HepG2 (cell line): ENCODE data around the gene PLEKHM2. TPM values are rescaled to one million over a fixed set of nuclear protein-coding genes. Genes with fewer than 3 reads are reported as not detected.

Experiments used
- ATAC-seq: fragments of 200-7000 bp; cut with Tn5 transposase; 3 replicates; pipeline ENCODE4 v1.9.1; 2020; ENCODE audit warnings: mild to moderate bottlenecking, moderate library complexity
- BruUV-seq: library from RNA; stranded (reverse); fragments of 400-500 nt; replicated peaks from 2 replicates; lab custom pipeline; 2021; lab: Mats Ljungman, UMichigan
- CTCF ChIA-PET: fragments of 300-600 bp; formaldehyde crosslinking; extraction: SDS; loops from one replicate; lab custom pipeline; 2021; ENCODE audit warnings: low total read pairs, inconsistent platforms, low intra/inter-chr PET ratio; lab: Yijun Ruan, JAX
- POLR2A ChIA-PET: fragments of 350-600 bp; sonication (Branson Sonifier 250); formaldehyde crosslinking; loops from one replicate; lab custom pipeline; 2020; ENCODE audit warnings: antibody characterized with exemption, inconsistent platforms; lab: Yijun Ruan, JAX
- DNase-seq: peaks from one replicate; pipeline ENCODE4 v3.0.0-alpha.2; 2015; ENCODE audit warnings: low spot score
- FAIRE-seq: peaks from 3 replicates; lab custom pipeline; 2011; peaks lifted over from hg19 to GRCh38; lab: Jason Lieb, UNC
- H2AFZ ChIP-seq: one replicate; pipeline ENCODE4 v1.6.1; 2011; ENCODE audit warnings: low read length, inconsistent platforms
- H3K27ac ChIP-seq: fragments of 300-600 bp; 3 replicates; pipeline ENCODE4 v1.8.0; 2011; ENCODE audit warnings: mixed run types, mild to moderate bottlenecking, mixed read lengths, low read length, inconsistent platforms; ENCODE audit not compliant: insufficient read depth; ENCODE audit errors: extremely low read length
- H3K27me3 ChIP-seq, 2 experiments: fragments of 200-600 bp in 1 of 2; 2 replicates in 1 of 2; 3 replicates in 1 of 2; pipeline versions ENCODE4 v1.6.0 to v1.8.0; 2011; ENCODE audit warnings: low read length in 2 of 2, mild to moderate bottlenecking in 2 of 2, moderate library complexity in 2 of 2, inconsistent platforms in 1 of 2; ENCODE audit not compliant: insufficient read depth in 2 of 2, control insufficient read depth in 1 of 2
- H3K36me3 ChIP-seq, 2 experiments: fragments of 200-600 bp in 1 of 2; replicated peaks in 1 of 2; 2 replicates in 1 of 2; 3 replicates in 1 of 2; pipeline versions ENCODE4 v1.5.1 to v1.8.0; 2011; ENCODE audit warnings: low read length in 2 of 2, inconsistent platforms in 1 of 2; ENCODE audit not compliant: insufficient read depth in 2 of 2, control insufficient read depth in 1 of 2
- H3K4me1 ChIP-seq: 2 replicates; pipeline ENCODE4 v1.5.1; 2012; ENCODE audit warnings: low read length, inconsistent platforms; ENCODE audit not compliant: insufficient read depth
- H3K4me2 ChIP-seq: 2 replicates; pipeline ENCODE4 v1.6.0; 2011; ENCODE audit warnings: low read depth, low read length, inconsistent platforms
- H3K4me3 ChIP-seq, 3 experiments: fragments of 200-600 bp in 1 of 3; sonication (generic), shearing (Covaris generic) in 1 of 3; replicated peaks in 1 of 3; 2 replicates each; pipeline ENCODE4 v1.5.1; 2011 to 2016; ENCODE audit warnings: low read length in 3 of 3, inconsistent platforms in 2 of 3, low read depth in 2 of 3, mild to moderate bottlenecking in 2 of 3, control low read depth in 1 of 3, mixed read lengths in 1 of 3; ENCODE audit not compliant: insufficient read depth in 1 of 3
- H3K79me2 ChIP-seq: one replicate; pipeline ENCODE4 v1.6.1; 2011; ENCODE audit warnings: low read length, inconsistent platforms; ENCODE audit not compliant: insufficient read depth
- H3K9ac ChIP-seq: 2 replicates; pipeline ENCODE4 v1.6.0; 2011; ENCODE audit warnings: mild to moderate bottlenecking, low read depth, low read length, inconsistent platforms; ENCODE audit not compliant: insufficient read depth
- H3K9me3 ChIP-seq: 2 replicates; pipeline ENCODE4 v1.5.1; 2012; ENCODE audit warnings: mild to moderate bottlenecking, low read length
- H4K20me1 ChIP-seq: 2 replicates; pipeline ENCODE4 v1.6.0; 2011; ENCODE audit warnings: inconsistent platforms, mild to moderate bottlenecking, low read length, moderate library complexity; ENCODE audit not compliant: insufficient read depth
- ARID2 ChIP-seq: sonication (generic); formaldehyde crosslinking; IDR thresholded peaks from 2 replicates; pipeline ENCODE4 v1.8.1; 2022; ENCODE audit warnings: mild to moderate bottlenecking, missing genetic modification reagents, borderline replicate concordance
- ATAD3A ChIP-seq: sonication (generic); formaldehyde crosslinking; IDR thresholded peaks from 2 replicates; pipeline ENCODE4 v1.4.0; 2020; ENCODE audit warnings: missing genetic modification reagents
- IRF9 ChIP-seq: sonication (generic); formaldehyde crosslinking; IDR thresholded peaks from 2 replicates; pipeline ENCODE4 v1.8.0; 2022; ENCODE audit warnings: missing genetic modification reagents, mild to moderate bottlenecking, borderline replicate concordance
- KDM2A ChIP-seq: sonication (generic); formaldehyde crosslinking; IDR thresholded peaks from 2 replicates; pipeline ENCODE4 v1.4.0; 2020; ENCODE audit warnings: low read depth, missing genetic modification reagents, borderline replicate concordance
- MED8 ChIP-seq: sonication (generic); formaldehyde crosslinking; IDR thresholded peaks from 2 replicates; pipeline ENCODE4 v1.8.1; 2023; ENCODE audit warnings: mild to moderate bottlenecking, missing genetic modification reagents; ENCODE audit not compliant: insufficient replicate concordance
- MLXIP ChIP-seq: sonication (generic); formaldehyde crosslinking; IDR thresholded peaks from 2 replicates; pipeline ENCODE4 v1.9.0; 2021; ENCODE audit warnings: missing genetic modification reagents, borderline replicate concordance
- MYPOP ChIP-seq: sonication (generic); formaldehyde crosslinking; IDR thresholded peaks from 2 replicates; pipeline ENCODE4 v1.8.1; 2023; ENCODE audit warnings: mild to moderate bottlenecking, moderate library complexity, missing genetic modification reagents
- RARA ChIP-seq: IDR thresholded peaks from 2 replicates; pipeline ENCODE4 v1.6.1; 2016; ENCODE audit warnings: missing genetic modification reagents, missing compliant biosample characterization
- ZNF207 ChIP-seq: fragments of 450-650 bp; IDR thresholded peaks from 2 replicates; pipeline ENCODE4 v1.6.1; 2016; ENCODE audit warnings: antibody characterized with exemption, borderline replicate concordance
- ZNF432 ChIP-seq: sonication (generic); formaldehyde crosslinking; IDR thresholded peaks from 2 replicates; pipeline ENCODE4 v1.5.0; 2020; ENCODE audit warnings: missing genetic modification reagents, mild to moderate bottlenecking, borderline replicate concordance
- WGBS: methylation state at CpG from one replicate; pipeline ENCODE4 v1.1.6; 2017; ENCODE audit warnings: low lambda C conversion rate; 5-methylcytosine and 5-hydroxymethylcytosine counted together
- in situ Hi-C: cut with HindIII; loops from 2 replicates; pipeline ENCODE4 v1.10.0; 2017; ENCODE audit warnings: low pct_unique_long_range_greater_than_20kb; ENCODE audit not compliant: extremely low pct_ligation_motif_present
- intact Hi-C: fragments of 100-400 bp; cut with micrococcal nuclease; formaldehyde crosslinking; loops from one replicate; pipeline ENCODE4 v1.10.0; 2022; ENCODE audit not compliant: unreplicated experiment
- polyA plus RNA-seq, 8 experiments: library from polyadenylated mRNA; depleted of rRNA in 3 of 8; stranded (reverse) in 7 of 8; unstranded in 1 of 8; fragments of >200 nt; fragmentation: Illumina TruSeq in 4 of 8; extraction: Trizol in 4 of 8; gene quantifications; 2 replicates each; pipeline versions ENCODE4 v1.2.1 to v1.2.3, GENCODE V29; 2011 to 2016; ENCODE audit warnings: low read depth in 4 of 8, missing spikeins in 1 of 8, mixed read lengths in 1 of 8; ENCODE audit not compliant: insufficient read depth in 1 of 8
- total RNA-seq, 5 experiments: library from RNA; depleted of rRNA; stranded (reverse); fragments of >200 nt; fragmentation: Illumina TruSeq; extraction: Trizol; gene quantifications; 2 replicates each; pipeline ENCODE4 v1.2.3, GENCODE V29; 2016; ENCODE audit warnings: low read depth in 1 of 5
- TF ChIP-seq, protein P1 (sequence below): sonication (generic); formaldehyde crosslinking; IDR thresholded peaks from 2 replicates; pipeline ENCODE4 v1.5.0; 2020; ENCODE audit warnings: mild to moderate bottlenecking, missing genetic modification reagents
- TF ChIP-seq, protein P2 (sequence below): sonication (generic); formaldehyde crosslinking; IDR thresholded peaks from 2 replicates; pipeline ENCODE4 v1.4.0; 2020; ENCODE audit warnings: mild to moderate bottlenecking, missing genetic modification reagents

The PLEKHM2 gene
- total and polyA plus RNA-seq, 2 of the 13 experiments (the other 11 are each of a cell fraction or from before 2014, with no cell fraction given), result 16.5 to 27.3 TPM

DNA sequence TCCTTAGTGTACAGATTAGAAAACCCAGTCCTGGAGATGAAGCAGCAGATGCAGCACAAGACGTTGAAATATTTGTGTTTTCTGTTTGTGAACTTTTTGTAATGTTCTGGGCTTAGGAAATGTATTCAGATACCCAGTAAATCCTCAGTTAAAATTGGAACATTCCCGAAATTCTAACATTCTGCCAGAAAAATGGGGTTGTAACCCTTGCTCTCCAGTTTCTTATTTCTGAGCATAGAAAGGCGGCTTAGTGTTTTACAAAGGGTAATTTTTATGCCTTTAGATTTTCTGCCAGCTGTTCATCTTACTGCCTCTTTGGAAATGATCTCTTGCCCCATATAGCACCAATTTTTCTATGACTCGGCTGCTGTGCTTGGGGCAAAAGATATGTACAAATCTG lies 46.3 kb upstream of the PLEKHM2 start:
- Histone ChIP-seq H3K27ac (no peak overlapping the region), H3K79me2 (peaks cover 4% of the 10 kb centered on the region), H3K4me2 (no peak overlapping the region), H3K9me3 (no peaks in the 10 kb centered on the region), H3K4me1 (no peaks in the 10 kb centered on the region), H3K36me3 (peaks cover 49 to 93% of the 10 kb centered on the region in 2 experiments), H3K27me3 (no peaks in the 10 kb centered on the region), H4K20me1 (no peaks in the 10 kb centered on the region), H2AFZ (no peak overlapping the region), H3K4me3 (no peak overlapping the region), H3K9ac (no peak overlapping the region)
- ChIA-PET POLR2A (no interaction called here), CTCF (no interaction called here)
- BruUV-seq, result no TSS peak
- in situ Hi-C loops (no loop called here), intact Hi-C loops (no loop called here)
- DNase-seq (no peak), FAIRE-seq (no peak), ATAC-seq (no peak)
- 91% methylated on average over 4 of the region's 4 CpGs for WGBS
- TF ChIP-seq IRF9 (CRISPR knock-in tag), result no peak
- TF ChIP-seq ATAD3A (CRISPR knock-in tag), result no peak
- TF ChIP-seq MED8 (CRISPR knock-in tag), result no peak
- TF ChIP-seq, protein P1, sequence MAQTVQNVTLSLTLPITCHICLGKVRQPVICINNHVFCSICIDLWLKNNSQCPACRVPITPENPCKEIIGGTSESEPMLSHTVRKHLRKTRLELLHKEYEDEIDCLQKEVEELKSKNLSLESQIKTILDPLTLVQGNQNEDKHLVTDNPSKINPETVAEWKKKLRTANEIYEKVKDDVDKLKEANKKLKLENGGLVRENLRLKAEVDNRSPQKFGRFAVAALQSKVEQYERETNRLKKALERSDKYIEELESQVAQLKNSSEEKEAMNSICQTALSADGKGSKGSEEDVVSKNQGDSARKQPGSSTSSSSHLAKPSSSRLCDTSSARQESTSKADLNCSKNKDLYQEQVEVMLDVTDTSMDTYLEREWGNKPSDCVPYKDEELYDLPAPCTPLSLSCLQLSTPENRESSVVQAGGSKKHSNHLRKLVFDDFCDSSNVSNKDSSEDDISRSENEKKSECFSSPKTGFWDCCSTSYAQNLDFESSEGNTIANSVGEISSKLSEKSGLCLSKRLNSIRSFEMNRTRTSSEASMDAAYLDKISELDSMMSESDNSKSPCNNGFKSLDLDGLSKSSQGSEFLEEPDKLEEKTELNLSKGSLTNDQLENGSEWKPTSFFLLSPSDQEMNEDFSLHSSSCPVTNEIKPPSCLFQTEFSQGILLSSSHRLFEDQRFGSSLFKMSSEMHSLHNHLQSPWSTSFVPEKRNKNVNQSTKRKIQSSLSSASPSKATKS (CRISPR knock-in tag), result no peak
- TF ChIP-seq, protein P2, sequence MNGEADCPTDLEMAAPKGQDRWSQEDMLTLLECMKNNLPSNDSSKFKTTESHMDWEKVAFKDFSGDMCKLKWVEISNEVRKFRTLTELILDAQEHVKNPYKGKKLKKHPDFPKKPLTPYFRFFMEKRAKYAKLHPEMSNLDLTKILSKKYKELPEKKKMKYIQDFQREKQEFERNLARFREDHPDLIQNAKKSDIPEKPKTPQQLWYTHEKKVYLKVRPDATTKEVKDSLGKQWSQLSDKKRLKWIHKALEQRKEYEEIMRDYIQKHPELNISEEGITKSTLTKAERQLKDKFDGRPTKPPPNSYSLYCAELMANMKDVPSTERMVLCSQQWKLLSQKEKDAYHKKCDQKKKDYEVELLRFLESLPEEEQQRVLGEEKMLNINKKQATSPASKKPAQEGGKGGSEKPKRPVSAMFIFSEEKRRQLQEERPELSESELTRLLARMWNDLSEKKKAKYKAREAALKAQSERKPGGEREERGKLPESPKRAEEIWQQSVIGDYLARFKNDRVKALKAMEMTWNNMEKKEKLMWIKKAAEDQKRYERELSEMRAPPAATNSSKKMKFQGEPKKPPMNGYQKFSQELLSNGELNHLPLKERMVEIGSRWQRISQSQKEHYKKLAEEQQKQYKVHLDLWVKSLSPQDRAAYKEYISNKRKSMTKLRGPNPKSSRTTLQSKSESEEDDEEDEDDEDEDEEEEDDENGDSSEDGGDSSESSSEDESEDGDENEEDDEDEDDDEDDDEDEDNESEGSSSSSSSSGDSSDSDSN (CRISPR knock-in tag), result no peak
- no peak for TF ChIP-seq ZNF432 (CRISPR knock-in tag)
- TF ChIP-seq RARA (CRISPR knock-in tag), result no peak
- no peak for TF ChIP-seq MYPOP (CRISPR knock-in tag)
- TF ChIP-seq KDM2A, result no peak
- TF ChIP-seq ARID2, result no peak
- no peak for TF ChIP-seq ZNF207
- TF ChIP-seq MLXIP (CRISPR knock-in tag), result no peak
